HepG2 (cell line): Measurements from ENCODE around the gene SRSF4. TPM values are rescaled to one million over a fixed set of nuclear protein-coding genes. Genes with fewer than 3 reads are reported as not detected.
A peak's percentile ranks its signal among the peaks of the same experiment; 100 is the strongest.

Experiments used
- CSRNP2 ChIP-seq: sonication (generic); formaldehyde crosslinking; conservative IDR thresholded peaks from 2 replicates; pipeline ENCODE4 v1.8.0; 2022; ENCODE audit warnings: low read depth, missing genetic modification reagents
- MED1 ChIP-seq: sonication (generic); formaldehyde crosslinking; IDR thresholded peaks from 2 replicates; pipeline ENCODE4 v1.4.0; 2020; ENCODE audit warnings: missing genetic modification reagents
- MIER2 ChIP-seq: IDR thresholded peaks from 2 replicates; pipeline ENCODE4 v1.6.1; 2016; ENCODE audit warnings: missing biosample characterization, missing genetic modification reagents
- MTA1 ChIP-seq: sonication (generic); formaldehyde crosslinking; IDR thresholded peaks from 2 replicates; pipeline ENCODE4 v1.4.0; 2020; ENCODE audit warnings: missing genetic modification reagents, mild to moderate bottlenecking, borderline replicate concordance
- MTA3 ChIP-seq: sonication (generic); formaldehyde crosslinking; IDR thresholded peaks from 2 replicates; pipeline ENCODE4 v1.4.0; 2020; ENCODE audit warnings: missing genetic modification reagents
- TRIM24 ChIP-seq: sonication (generic); formaldehyde crosslinking; IDR thresholded peaks from 2 replicates; pipeline ENCODE4 v1.8.0; 2022; ENCODE audit warnings: mild to moderate bottlenecking, missing genetic modification reagents
- ZC3H13 ChIP-seq: sonication (generic); formaldehyde crosslinking; IDR thresholded peaks from 2 replicates; pipeline ENCODE4 v1.8.1; 2023; ENCODE audit warnings: mild to moderate bottlenecking, missing genetic modification reagents, moderate library complexity
- ZNF772 ChIP-seq: sonication (generic); formaldehyde crosslinking; IDR thresholded peaks from 2 replicates; pipeline ENCODE4 v1.5.0; 2020; ENCODE audit warnings: mild to moderate bottlenecking, missing genetic modification reagents
- ZNF816 ChIP-seq: sonication (generic); formaldehyde crosslinking; IDR thresholded peaks from 2 replicates; pipeline ENCODE4 v1.8.0; 2022; ENCODE audit warnings: missing genetic modification reagents, mild to moderate bottlenecking, borderline replicate concordance
- ZNF850 ChIP-seq: sonication (generic); formaldehyde crosslinking; conservative IDR thresholded peaks from 2 replicates; pipeline ENCODE4 v1.9.0; 2021; ENCODE audit warnings: mild to moderate bottlenecking, missing genetic modification reagents
- polyA plus RNA-seq, 8 experiments: library from polyadenylated mRNA; depleted of rRNA in 3 of 8; stranded (reverse) in 7 of 8; unstranded in 1 of 8; fragments of >200 nt; fragmentation: Illumina TruSeq in 4 of 8; extraction: Trizol in 4 of 8; gene quantifications; 2 replicates each; pipeline versions ENCODE4 v1.2.1 to v1.2.3, GENCODE V29; 2011 to 2016; ENCODE audit warnings: low read depth in 4 of 8, missing spikeins in 1 of 8, mixed read lengths in 1 of 8; ENCODE audit not compliant: insufficient read depth in 1 of 8
- total RNA-seq, 5 experiments: library from RNA; depleted of rRNA; stranded (reverse); fragments of >200 nt; fragmentation: Illumina TruSeq; extraction: Trizol; gene quantifications; 2 replicates each; pipeline ENCODE4 v1.2.3, GENCODE V29; 2016; ENCODE audit warnings: low read depth in 1 of 5
- TF ChIP-seq, protein P1 (sequence below): sonication (generic); formaldehyde crosslinking; IDR thresholded peaks from 2 replicates; pipeline ENCODE4 v1.8.1; 2022; ENCODE audit warnings: low read depth, mild to moderate bottlenecking, missing genetic modification reagents
- TF ChIP-seq, protein P2 (sequence below): IDR thresholded peaks from 2 replicates; pipeline ENCODE4 v1.6.1; 2012; ENCODE audit warnings: low read length, improper control_type of control experiment
- TF ChIP-seq, protein P3 (sequence below): sonication (generic); formaldehyde crosslinking; IDR thresholded peaks from 2 replicates; pipeline ENCODE4 v1.5.0; 2020; ENCODE audit warnings: mild to moderate bottlenecking, missing genetic modification reagents, borderline replicate concordance
- TF ChIP-seq, protein P4 (sequence below): fragments of 450-650 bp; IDR thresholded peaks from 2 replicates; pipeline ENCODE4 v1.6.1; 2016

Gene SRSF4
- total and polyA plus RNA-seq, 2 of the 13 experiments (the other 11 are each of a cell fraction or from before 2014, with no cell fraction given): 37.7 to 50.9 TPM

DNA sequence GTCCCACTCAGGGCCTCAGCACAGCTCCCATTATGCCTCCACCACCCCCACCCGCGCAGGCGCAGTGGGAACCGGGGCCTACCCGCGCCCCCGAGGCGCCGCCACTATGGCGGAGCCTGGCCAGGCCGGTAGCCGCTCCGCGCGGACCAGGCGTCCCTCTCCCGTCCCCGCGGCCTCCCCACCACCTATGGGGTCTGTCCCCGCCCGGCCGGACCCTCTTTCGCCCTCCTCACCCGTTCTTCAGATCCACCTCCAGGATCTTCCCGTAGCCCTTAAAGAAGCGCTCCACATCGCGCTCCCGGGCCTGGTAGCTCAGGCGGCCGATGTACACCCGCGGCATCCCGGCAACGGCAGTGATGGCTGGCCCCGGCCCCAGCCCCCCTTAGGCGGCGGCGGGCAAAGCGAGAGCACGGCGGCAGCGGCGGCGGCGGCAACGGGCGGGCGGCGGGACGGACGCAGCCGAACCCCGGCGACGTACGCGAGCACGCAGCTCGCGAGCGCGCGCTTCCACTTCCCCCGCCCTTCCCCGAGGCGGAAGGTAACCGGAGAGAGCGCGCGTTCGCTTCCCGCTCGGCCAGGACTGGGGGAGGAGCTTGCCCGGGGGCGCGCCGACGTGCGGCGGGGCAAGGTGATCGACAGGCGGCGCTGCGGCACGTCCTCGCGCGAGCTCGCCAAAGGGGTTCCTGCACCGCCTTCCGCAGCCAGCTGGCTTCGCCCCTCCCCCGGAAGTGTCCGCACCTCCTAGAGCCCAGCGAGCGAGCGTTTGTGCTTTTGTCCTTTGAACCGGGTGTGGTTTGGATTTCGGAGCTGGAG is at the start of gene SRSF4 (continued):
- TF ChIP-seq, protein P1, sequence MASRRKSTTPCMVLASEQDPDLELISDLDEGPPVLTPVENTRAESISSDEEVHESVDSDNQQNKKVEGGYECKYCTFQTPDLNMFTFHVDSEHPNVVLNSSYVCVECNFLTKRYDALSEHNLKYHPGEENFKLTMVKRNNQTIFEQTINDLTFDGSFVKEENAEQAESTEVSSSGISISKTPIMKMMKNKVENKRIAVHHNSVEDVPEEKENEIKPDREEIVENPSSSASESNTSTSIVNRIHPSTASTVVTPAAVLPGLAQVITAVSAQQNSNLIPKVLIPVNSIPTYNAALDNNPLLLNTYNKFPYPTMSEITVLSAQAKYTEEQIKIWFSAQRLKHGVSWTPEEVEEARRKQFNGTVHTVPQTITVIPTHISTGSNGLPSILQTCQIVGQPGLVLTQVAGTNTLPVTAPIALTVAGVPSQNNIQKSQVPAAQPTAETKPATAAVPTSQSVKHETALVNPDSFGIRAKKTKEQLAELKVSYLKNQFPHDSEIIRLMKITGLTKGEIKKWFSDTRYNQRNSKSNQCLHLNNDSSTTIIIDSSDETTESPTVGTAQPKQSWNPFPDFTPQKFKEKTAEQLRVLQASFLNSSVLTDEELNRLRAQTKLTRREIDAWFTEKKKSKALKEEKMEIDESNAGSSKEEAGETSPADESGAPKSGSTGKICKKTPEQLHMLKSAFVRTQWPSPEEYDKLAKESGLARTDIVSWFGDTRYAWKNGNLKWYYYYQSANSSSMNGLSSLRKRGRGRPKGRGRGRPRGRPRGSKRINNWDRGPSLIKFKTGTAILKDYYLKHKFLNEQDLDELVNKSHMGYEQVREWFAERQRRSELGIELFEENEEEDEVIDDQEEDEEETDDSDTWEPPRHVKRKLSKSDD (CRISPR knock-in tag): peak; percentile 69
- TF ChIP-seq MTA3 (CRISPR knock-in tag) (no peak), ZNF772 (peak; percentile 49; the same call in 1 of the 2 replicates), MTA1 (0 out of 2 replicates have a peak, but pooled peaks have one; percentile 61), CSRNP2 (CRISPR knock-in tag) (no peak), TRIM24 (CRISPR knock-in tag) (no peak), ZC3H13 (peak; percentile 79), ZNF850 (CRISPR knock-in tag) (no peak), ZNF816 (CRISPR knock-in tag) (no peak), MED1 (CRISPR knock-in tag) (peak; percentile 85), MIER2 (CRISPR knock-in tag) (no peak)
- TF ChIP-seq, protein P2, sequence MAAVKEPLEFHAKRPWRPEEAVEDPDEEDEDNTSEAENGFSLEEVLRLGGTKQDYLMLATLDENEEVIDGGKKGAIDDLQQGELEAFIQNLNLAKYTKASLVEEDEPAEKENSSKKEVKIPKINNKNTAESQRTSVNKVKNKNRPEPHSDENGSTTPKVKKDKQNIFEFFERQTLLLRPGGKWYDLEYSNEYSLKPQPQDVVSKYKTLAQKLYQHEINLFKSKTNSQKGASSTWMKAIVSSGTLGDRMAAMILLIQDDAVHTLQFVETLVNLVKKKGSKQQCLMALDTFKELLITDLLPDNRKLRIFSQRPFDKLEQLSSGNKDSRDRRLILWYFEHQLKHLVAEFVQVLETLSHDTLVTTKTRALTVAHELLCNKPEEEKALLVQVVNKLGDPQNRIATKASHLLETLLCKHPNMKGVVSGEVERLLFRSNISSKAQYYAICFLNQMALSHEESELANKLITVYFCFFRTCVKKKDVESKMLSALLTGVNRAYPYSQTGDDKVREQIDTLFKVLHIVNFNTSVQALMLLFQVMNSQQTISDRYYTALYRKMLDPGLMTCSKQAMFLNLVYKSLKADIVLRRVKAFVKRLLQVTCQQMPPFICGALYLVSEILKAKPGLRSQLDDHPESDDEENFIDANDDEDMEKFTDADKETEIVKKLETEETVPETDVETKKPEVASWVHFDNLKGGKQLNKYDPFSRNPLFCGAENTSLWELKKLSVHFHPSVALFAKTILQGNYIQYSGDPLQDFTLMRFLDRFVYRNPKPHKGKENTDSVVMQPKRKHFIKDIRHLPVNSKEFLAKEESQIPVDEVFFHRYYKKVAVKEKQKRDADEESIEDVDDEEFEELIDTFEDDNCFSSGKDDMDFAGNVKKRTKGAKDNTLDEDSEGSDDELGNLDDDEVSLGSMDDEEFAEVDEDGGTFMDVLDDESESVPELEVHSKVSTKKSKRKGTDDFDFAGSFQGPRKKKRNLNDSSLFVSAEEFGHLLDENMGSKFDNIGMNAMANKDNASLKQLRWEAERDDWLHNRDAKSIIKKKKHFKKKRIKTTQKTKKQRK: no peak
- TF ChIP-seq, protein P3, sequence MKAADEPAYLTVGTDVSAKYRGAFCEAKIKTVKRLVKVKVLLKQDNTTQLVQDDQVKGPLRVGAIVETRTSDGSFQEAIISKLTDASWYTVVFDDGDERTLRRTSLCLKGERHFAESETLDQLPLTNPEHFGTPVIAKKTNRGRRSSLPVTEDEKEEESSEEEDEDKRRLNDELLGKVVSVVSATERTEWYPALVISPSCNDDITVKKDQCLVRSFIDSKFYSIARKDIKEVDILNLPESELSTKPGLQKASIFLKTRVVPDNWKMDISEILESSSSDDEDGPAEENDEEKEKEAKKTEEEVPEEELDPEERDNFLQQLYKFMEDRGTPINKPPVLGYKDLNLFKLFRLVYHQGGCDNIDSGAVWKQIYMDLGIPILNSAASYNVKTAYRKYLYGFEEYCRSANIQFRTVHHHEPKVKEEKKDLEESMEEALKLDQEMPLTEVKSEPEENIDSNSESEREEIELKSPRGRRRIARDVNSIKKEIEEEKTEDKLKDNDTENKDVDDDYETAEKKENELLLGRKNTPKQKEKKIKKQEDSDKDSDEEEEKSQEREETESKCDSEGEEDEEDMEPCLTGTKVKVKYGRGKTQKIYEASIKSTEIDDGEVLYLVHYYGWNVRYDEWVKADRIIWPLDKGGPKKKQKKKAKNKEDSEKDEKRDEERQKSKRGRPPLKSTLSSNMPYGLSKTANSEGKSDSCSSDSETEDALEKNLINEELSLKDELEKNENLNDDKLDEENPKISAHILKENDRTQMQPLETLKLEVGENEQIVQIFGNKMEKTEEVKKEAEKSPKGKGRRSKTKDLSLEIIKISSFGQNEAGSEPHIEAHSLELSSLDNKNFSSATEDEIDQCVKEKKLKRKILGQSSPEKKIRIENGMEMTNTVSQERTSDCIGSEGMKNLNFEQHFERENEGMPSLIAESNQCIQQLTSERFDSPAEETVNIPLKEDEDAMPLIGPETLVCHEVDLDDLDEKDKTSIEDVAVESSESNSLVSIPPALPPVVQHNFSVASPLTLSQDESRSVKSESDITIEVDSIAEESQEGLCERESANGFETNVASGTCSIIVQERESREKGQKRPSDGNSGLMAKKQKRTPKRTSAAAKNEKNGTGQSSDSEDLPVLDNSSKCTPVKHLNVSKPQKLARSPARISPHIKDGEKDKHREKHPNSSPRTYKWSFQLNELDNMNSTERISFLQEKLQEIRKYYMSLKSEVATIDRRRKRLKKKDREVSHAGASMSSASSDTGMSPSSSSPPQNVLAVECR (CRISPR knock-in tag): peak; percentile 93; the same call in 1 of the 2 replicates
- TF ChIP-seq, protein P4, sequence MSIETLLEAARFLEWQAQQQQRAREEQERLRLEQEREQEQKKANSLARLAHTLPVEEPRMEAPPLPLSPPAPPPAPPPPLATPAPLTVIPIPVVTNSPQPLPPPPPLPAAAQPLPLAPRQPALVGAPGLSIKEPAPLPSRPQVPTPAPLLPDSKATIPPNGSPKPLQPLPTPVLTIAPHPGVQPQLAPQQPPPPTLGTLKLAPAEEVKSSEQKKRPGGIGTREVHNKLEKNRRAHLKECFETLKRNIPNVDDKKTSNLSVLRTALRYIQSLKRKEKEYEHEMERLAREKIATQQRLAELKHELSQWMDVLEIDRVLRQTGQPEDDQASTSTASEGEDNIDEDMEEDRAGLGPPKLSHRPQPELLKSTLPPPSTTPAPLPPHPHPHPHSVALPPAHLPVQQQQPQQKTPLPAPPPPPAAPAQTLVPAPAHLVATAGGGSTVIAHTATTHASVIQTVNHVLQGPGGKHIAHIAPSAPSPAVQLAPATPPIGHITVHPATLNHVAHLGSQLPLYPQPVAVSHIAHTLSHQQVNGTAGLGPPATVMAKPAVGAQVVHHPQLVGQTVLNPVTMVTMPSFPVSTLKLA: peak; percentile 46
